Measurements from ENCODE around the gene HSD11B1.

Gene HSD11B1

DNA sequence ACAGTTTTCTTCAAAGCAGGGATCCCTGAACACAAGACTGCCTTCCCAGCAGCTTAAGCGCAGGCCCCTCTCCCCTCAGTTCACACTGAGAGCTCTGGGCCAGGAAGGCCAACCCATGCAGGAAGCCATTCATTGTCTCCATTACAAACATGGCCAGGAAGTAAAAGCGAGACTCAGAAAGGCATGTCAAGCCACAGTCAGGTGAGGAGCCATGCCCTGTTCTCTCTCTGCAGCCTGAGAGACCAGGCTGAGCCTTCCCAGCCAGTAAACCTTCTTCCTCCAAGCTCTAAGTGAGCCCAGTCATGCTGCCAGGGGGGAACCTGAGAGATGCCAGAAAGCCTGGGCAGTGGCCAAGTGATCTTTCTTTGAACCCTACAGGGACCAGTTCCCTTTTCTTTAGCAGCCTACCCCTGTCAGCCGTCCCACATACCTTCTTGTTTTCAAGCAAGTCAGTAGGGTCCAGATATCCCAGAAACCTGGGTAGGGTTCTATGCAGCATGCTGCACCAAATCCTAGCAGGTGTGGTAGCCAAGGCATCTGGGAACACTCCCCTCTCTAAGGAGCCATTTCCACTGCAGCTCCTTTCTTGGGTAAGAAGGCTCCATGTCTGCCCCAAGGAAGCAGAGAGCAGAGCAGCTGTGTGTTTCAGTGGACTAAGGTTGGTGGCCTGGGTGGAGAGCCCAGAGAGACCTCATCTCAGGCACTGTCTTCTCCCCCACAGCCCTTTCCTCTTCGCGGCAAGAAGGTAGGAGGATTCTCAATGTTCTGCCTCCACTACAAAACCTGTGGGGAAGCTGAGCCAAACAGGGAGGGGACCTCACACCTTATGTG, 52.2 kb downstream of the HSD11B1 start:
- DNase-seq, result peak; percentile 51

DNA sequence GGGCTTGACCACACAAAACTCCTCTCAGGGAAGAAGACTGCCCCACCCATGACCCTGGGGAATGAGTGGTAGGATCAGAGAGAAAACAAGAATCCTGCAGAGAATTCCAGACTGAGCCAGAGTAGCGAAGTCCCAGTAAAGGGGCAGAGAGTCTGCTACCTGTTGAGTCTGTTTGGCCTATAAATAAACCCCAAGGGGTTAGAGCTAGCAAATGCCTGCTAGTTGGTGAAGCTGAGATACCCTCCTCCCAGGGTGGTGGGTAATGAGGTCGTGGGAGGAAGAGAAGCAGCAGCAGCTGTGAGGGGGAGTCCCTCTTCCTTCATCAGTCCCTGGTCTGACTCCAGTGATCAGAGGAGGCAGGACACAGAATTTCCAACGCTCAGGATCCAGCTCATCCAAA, 53.8 kb downstream of the HSD11B1 start:
- no peak for DNase-seq

DNA sequence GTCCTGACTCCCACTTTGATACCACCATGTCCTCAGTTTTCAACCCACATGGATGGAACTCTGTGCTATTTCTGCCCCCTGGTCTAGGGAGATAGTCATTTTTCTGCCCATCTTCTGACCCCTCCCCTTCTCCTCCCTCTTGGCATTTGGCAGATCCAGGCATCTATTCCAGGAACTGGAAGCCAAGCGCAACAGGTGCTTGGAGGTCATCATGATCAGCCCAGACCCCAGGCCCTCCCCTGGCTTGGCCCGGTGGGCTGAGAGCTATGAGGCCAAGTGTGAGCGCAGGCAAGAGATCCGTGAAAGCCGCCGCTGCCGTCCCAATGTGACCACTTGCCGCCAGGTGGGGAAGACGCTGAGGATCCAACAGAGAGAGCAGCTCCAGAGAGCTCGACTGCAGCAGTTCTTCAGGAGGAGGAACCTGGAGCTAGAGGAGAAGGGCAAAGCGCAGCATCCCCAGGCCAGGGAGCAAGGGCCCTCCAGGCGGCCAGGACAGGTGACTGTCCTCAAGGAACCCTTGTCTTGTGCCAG, 55.2 kb downstream of the HSD11B1 start:
- no peak for DNase-seq

- no peak for DNase-seq
Measured at GRCh38 chr1:209761011-209761635, 56.5 kb downstream of the HSD11B1 start.

- no peak for DNase-seq
Measured at GRCh38 chr1:209766051-209766450, 61.4 kb downstream of the HSD11B1 start.

DNA sequence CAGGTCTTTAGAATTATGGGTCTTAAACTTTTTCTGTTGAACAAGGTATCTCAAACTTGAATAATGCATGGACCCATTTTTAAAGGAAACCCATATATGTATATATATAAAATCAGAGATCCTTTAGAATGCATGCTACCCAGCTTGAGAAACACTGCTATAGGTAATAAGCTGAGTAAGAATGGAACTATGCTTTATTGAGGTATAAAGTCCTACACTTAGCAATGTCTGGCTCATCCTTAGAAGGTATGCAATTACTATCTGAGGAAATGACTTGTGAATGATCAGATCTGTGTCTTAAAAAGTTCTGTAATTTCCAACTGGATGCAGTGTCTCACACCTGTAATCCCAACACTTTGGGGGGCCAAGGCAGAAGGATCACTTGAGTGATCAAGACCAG, 62.5 kb downstream of the HSD11B1 start:
- no peak for DNase-seq

DNA sequence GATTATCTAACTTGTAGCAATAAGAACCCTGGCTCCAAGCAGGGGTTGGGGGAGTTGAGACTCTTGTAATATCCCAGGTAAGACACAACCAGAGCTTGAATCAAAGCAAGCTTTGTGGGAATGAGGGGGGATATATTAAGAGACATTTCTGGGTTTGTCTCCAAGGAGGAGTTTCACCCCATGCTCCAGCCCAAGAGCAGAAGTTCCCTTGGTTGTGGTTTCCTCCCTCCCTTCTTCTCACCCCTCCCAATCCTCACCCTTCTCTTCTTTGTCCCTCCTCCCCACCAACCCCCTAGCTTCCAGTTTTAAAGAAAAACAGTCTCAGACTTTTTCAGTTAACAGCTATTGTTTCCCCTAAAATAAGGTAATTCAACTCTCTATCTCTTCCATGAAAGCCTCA, 63.1 kb downstream of the HSD11B1 start:
- DNase-seq, result no peak

DNA sequence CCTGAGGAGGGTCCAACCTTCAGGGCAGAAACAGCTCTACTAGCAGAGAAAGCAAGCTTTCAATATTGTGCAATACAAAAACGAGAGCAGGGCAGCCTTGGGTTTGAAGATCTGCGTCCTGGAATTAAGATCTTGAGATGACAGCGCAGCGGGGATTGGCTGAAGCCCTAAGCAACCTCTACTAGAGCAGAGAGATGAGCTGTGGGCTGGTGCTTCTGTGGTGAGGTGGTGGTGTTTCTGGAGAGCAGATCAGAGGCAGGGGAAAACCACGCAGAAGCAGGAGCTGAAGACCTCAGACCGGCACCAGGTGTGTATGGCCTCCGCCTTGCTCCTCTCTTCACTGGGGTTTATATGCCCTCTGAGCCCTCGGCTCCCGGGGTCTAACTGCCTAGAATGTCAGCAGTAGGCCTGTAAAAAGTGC, 63.7 kb downstream of the HSD11B1 start:
- peak; percentile 87 for DNase-seq

DNA sequence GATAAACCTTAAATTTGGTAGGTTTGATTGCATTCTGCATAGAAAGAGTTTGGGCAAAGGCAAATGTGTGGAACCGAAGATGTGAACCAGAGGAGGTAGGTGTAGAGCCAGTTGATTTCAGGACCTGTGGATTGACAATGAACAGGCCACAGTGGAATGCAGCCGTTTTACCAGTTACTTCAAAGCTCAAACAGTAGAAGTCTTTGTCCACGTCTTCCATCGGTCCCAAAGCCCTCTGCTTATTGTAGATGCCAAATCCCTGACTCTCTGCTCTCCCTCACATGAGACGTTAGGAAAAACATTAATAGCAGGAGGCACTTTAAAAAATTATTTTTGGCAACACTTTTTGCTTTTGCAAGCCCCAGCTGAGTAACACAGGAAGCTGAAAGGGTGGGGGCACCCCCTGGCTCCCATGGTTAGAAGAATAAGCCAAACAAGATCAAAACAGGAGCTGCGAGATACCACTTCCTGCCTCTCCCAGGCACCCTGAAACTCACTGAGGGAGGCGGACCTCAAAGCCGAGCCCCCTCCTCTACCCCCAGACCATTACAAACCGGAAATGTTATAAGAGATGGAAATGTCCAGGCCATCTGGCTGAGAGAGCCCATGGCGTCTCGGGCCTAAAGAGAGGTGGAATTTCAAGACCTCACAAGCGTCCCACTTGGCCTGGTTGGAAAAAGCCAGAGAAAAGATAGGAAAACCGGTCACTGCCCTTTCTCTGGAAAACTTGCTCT, 64.7 kb downstream of the HSD11B1 start:
- DNase-seq, result peak; percentile 81

DNA sequence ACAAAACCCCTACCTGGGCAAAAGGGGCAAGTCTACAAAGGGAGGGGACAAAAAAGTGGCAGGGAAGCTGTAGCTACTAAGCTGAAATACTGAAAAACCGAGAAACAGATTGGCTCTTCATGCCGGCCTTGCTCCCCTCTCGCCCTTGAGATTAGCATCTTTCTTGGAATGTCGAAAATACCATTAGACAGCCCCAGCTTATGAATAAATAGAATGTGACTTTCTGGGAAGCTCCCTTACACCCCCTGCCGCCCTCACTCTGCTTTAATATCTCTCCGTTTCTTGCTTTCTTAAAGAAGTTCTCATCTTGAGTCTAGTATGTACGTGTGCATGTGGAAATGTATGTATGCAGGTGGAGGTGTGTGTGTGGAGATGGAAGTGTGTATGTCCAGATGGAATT, 65.3 kb downstream of the HSD11B1 start:
- no peak for DNase-seq

GRCh38 chr1:209770636-209771415, 66.2 kb downstream of the HSD11B1 start:
- no peak for DNase-seq

DNA sequence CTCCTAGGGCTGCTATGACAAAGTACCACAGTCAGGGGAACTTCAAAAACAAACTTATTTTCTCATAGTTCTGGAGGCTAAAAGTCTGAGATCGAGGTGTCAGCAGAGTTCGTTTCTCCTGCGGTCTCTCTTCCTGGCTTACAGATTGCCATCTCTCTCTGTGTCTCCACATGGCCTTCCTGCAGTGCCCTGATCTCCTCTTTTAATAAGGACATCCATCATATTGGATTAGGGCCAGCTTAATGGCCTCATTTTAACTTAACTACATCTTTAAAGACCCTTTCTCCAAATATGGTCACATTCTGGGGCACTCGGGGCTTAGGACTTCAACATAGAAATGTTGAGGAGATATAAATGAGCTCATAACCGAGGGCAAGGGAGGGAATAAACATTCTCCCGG, 67.5 kb downstream of the HSD11B1 start:
- DNase-seq, result no peak

- DNase-seq, result no peak
Measured at GRCh38 chr1:209774592-209774991, 69.9 kb downstream of the HSD11B1 start.

GRCh38 chr1:209775678-209776077, 71.0 kb downstream of the HSD11B1 start:
- no peak for DNase-seq

GRCh38 chr1:209777587-209777986, 72.9 kb downstream of the HSD11B1 start:
- no peak for DNase-seq

- no peak for DNase-seq
Measured at GRCh38 chr1:209778102-209778501, 73.5 kb downstream of the HSD11B1 start.

DNA sequence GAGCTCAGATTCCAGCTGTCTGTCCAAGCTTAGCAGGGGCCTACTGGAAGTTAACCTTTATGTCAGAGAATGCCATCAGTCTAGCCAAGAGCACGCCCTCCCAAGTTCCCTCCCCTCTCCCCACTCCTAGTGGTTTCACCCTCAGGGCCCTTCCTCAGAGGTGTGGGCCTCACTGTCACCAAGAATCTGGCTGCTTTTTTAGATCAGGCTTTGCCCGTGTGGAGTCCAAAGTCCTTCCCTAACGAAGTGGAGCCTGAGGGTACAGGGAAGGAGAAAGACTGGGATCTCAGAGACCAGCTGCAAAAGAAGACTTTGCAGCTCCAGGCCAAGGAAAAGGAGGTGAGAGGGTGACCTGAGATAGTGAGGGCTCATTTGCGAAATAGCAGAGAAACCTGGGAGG, 75.6 kb downstream of the HSD11B1 start:
- DNase-seq, result no peak

- no peak for DNase-seq
Measured at GRCh38 chr1:209783386-209783785, 78.7 kb downstream of the HSD11B1 start.

Measured in central memory CD4-positive, alpha-beta T cell (primary cell).